ENCODE measurements around the gene DDX41.

- TF ChIP-seq EZH2phosphoT487 (IDR thresholded peaks at IDR 0.05; ENCODE audit: borderline replicate concordance, low read depth, low read length), result no peak
- no peak for TF ChIP-seq CTCF (conservative IDR thresholded peaks at IDR 0.05; ENCODE audit: low read length)
Measured at GRCh38 chr5:177490992-177491391, 25.8 kb downstream of the DDX41 start.
